GM12878 (cell line): ENCODE data around the gene COL6A6. TPM values are rescaled to one million over a fixed set of nuclear protein-coding genes. Genes with fewer than 3 reads are reported as not detected.

ENCODE experiments used
- ATAC-seq: fragments of 200-7000 bp; cut with Tn5 transposase; 3 replicates; pipeline ENCODE4 v1.9.1; 2020; ENCODE audit warnings: mild to moderate bottlenecking, moderate library complexity
- BruUV-seq: library from RNA; stranded (reverse); fragments of 400-500 nt; replicated peaks from 2 replicates; lab custom pipeline; 2021; lab: Mats Ljungman, UMichigan
- CTCF ChIA-PET: fragments of 300-600 bp; sonication (Branson Sonifier 250); formaldehyde crosslinking; extraction: SDS; loops from one replicate; lab custom pipeline; 2021; ENCODE audit warnings: inconsistent platforms; lab: Yijun Ruan, JAX
- POLR2A ChIA-PET: fragments of 350-600 bp; formaldehyde crosslinking; extraction: SDS; loops from one replicate; lab custom pipeline; 2021; ENCODE audit warnings: inconsistent platforms; lab: Charles Lee
- RAD21 ChIA-PET: fragments of 300-600 bp; sonication (Branson Sonifier 250); formaldehyde crosslinking; loops from one replicate; lab custom pipeline; 2023; ENCODE audit warnings: antibody characterized with exemption; ENCODE audit not compliant: unreplicated experiment; lab: Charles Lee
- SMC1A ChIA-PET: fragments of 300-600 bp; sonication (Branson Sonifier 250); formaldehyde crosslinking; loops from one replicate; lab custom pipeline; 2023; ENCODE audit not compliant: unreplicated experiment, uncharacterized antibody; lab: Charles Lee
- DNase-seq: peaks from one replicate; pipeline ENCODE4 v3.0.0-alpha.2; 2011; ENCODE audit warnings: low read depth, low spot score
- FAIRE-seq: peaks from 3 replicates; lab custom pipeline; 2011; peaks lifted over from hg19 to GRCh38; lab: Jason Lieb, UNC
- H2AFZ ChIP-seq: 2 replicates; pipeline ENCODE4 v1.6.0; 2011; ENCODE audit warnings: low read depth, low read length, control low read depth; ENCODE audit not compliant: control insufficient read depth
- H3K27ac ChIP-seq: 2 replicates; pipeline ENCODE4 v1.5.1; 2011; ENCODE audit warnings: control low read depth; ENCODE audit not compliant: control insufficient read depth, insufficient read depth
- H3K27me3 ChIP-seq, 2 experiments: replicated peaks in 1 of 2; 2 replicates each; pipeline versions ENCODE4 v1.6.0 to v1.6.1; 2011; ENCODE audit warnings: low read length in 1 of 2; ENCODE audit not compliant: control insufficient read depth in 2 of 2, insufficient read depth in 2 of 2
- H3K36me3 ChIP-seq, 2 experiments: 2 replicates each; pipeline ENCODE4 v1.5.1; 2011; ENCODE audit warnings: low read length in 1 of 2; ENCODE audit not compliant: control insufficient read depth in 2 of 2, insufficient read depth in 2 of 2
- H3K4me1 ChIP-seq: 2 replicates; pipeline ENCODE4 v1.6.1; 2011; ENCODE audit warnings: mild to moderate bottlenecking, low read length, moderate library complexity, mixed read lengths; ENCODE audit not compliant: control insufficient read depth, insufficient read depth
- H3K4me2 ChIP-seq: 2 replicates; pipeline ENCODE4 v1.6.0; 2011; ENCODE audit warnings: control low read depth; ENCODE audit not compliant: control insufficient read depth, insufficient read depth
- H3K4me3 ChIP-seq: fragments of 200-600 bp; sonication (generic); 2 replicates; pipeline ENCODE4 v1.5.1; 2016
- H3K79me2 ChIP-seq: 2 replicates; pipeline ENCODE4 v1.6.0; 2011; ENCODE audit warnings: low read length; ENCODE audit not compliant: control insufficient read depth, insufficient read depth
- H3K9ac ChIP-seq: 2 replicates; pipeline ENCODE4 v1.8.0; 2011; ENCODE audit warnings: low read length, control low read depth, mixed read lengths; ENCODE audit not compliant: control insufficient read depth, insufficient read depth
- H3K9me3 ChIP-seq: replicated peaks from 3 replicates; pipeline ENCODE4 v1.5.1; 2011; ENCODE audit warnings: mild to moderate bottlenecking, low read length; ENCODE audit not compliant: control insufficient read depth, insufficient read depth
- H4K20me1 ChIP-seq: 2 replicates; pipeline ENCODE4 v1.6.0; 2011; ENCODE audit not compliant: control insufficient read depth, insufficient read depth
- ATF2 ChIP-seq: IDR thresholded peaks from 2 replicates; pipeline ENCODE4 v1.6.1; 2012; ENCODE audit warnings: low read length, inconsistent platforms
- ATF7 ChIP-seq: fragments of 450-650 bp; IDR thresholded peaks from 2 replicates; pipeline ENCODE4 v1.6.1; 2016; ENCODE audit warnings: low read depth, mild to moderate bottlenecking
- BACH1 ChIP-seq: fragments of 450-650 bp; IDR thresholded peaks from 2 replicates; pipeline ENCODE4 v1.6.1; 2017; ENCODE audit warnings: mild to moderate bottlenecking, borderline replicate concordance
- BRCA1 ChIP-seq: IDR thresholded peaks from 2 replicates; pipeline ENCODE4 v1.6.1; 2011; ENCODE audit warnings: low read depth, low read length, improper control_type of control experiment
- GATAD2B ChIP-seq: fragments of 450-650 bp; conservative IDR thresholded peaks from 2 replicates; pipeline ENCODE4 v1.6.1; 2017; ENCODE audit warnings: low read depth, mild to moderate bottlenecking, moderate library complexity
- HDAC2 ChIP-seq: fragments of 200-600 bp; sonication (generic); IDR thresholded peaks from 2 replicates; pipeline ENCODE4 v1.6.1; 2017
- IRF5 ChIP-seq: fragments of 450-650 bp; IDR thresholded peaks from 2 replicates; pipeline ENCODE4 v1.6.1; 2017; ENCODE audit warnings: borderline replicate concordance
- JUNB ChIP-seq: IDR thresholded peaks from 2 replicates; pipeline ENCODE4 v1.6.1; 2016; ENCODE audit warnings: antibody characterized with exemption, mild to moderate bottlenecking
- JUND ChIP-seq: IDR thresholded peaks from 2 replicates; pipeline ENCODE4 v1.6.1; 2012; ENCODE audit warnings: low read depth, mild to moderate bottlenecking, low read length, improper control_type of control experiment, moderate library complexity
- NBN ChIP-seq: fragments of 450-650 bp; IDR thresholded peaks from 2 replicates; pipeline ENCODE4 v1.6.1; 2016
- PAX8 ChIP-seq: fragments of 450-650 bp; IDR thresholded peaks from 2 replicates; pipeline ENCODE4 v1.6.1; 2017; ENCODE audit warnings: mild to moderate bottlenecking, moderate library complexity
- RAD21 ChIP-seq: IDR thresholded peaks from 2 replicates; pipeline ENCODE4 v1.6.1; 2011; ENCODE audit warnings: mild to moderate bottlenecking, low read depth, low read length, moderate library complexity; ENCODE audit not compliant: insufficient read depth
- RUNX3 ChIP-seq: IDR thresholded peaks from 2 replicates; pipeline ENCODE4 v1.6.1; 2012; ENCODE audit warnings: low read length, inconsistent platforms
- SIN3A ChIP-seq: IDR thresholded peaks from 2 replicates; pipeline ENCODE4 v1.6.1; 2012; ENCODE audit warnings: low read depth, low read length, improper control_type of control experiment
- SUZ12 ChIP-seq: fragments of 200-600 bp; sonication (generic); IDR thresholded peaks from one replicate; pipeline ENCODE4 v1.6.1; 2018; ENCODE audit warnings: antibody characterized with exemption, mild to moderate bottlenecking; ENCODE audit not compliant: unreplicated experiment
- WRNIP1 ChIP-seq: IDR thresholded peaks from 2 replicates; pipeline ENCODE4 v1.6.1; 2011; ENCODE audit warnings: low read depth, low read length, improper control_type of control experiment, borderline replicate concordance
- ZNF384 ChIP-seq: IDR thresholded peaks from 2 replicates; pipeline ENCODE4 v1.6.1; 2012; ENCODE audit warnings: low read depth, mild to moderate bottlenecking, low read length, improper control_type of control experiment, borderline replicate concordance
- WGBS: methylation state at CpG from one replicate; pipeline ENCODE4 v1.1.6; 2016; ENCODE audit warnings: low lambda C conversion rate; ENCODE audit not compliant: insufficient replicate concordance, insufficient coverage; ENCODE audit errors: missing lambda C conversion rate; 5-methylcytosine and 5-hydroxymethylcytosine counted together
- in situ Hi-C: fragments of 300-500 bp; cut with MboI; formaldehyde crosslinking; loops from 9 replicates; pipeline ENCODE4 v1.14.3; 2018; ENCODE audit warnings: mixed read lengths
- intact Hi-C: fragments of 100-400 bp; cut with micrococcal nuclease; formaldehyde crosslinking; loops from one replicate; pipeline ENCODE4 v1.14.2; 2022; ENCODE audit not compliant: unreplicated experiment
- polyA plus RNA-seq, 11 experiments: library from polyadenylated mRNA; depleted of rRNA in 4 of 11; unstranded in 6 of 11; stranded (reverse) in 5 of 11; fragments of >200 nt; fragmentation: Nextera tagmentation in 4 of 11; fragmentation: Illumina TruSeq in 1 of 11; extraction: Ambion mirVana in 4 of 11; extraction: Trizol in 1 of 11; gene quantifications; 1 replicate in 1 of 11; 2 replicates in 10 of 11; pipeline versions ENCODE4 v1.2.1 to v1.2.3, GENCODE V29; 2011 to 2016; ENCODE audit warnings: inconsistent platforms in 2 of 11, missing spikeins in 2 of 11, low read depth in 1 of 11
- total RNA-seq, 4 experiments: library from RNA; depleted of rRNA in 3 of 4; stranded (reverse); fragments of >200 nt in 3 of 4; fragmentation: Illumina TruSeq in 1 of 4; extraction: Trizol in 1 of 4; gene quantifications; 2 replicates each; pipeline versions ENCODE4 v1.2.1 to v1.2.3, GENCODE V29; 2013 to 2021
- TF ChIP-seq, protein P1 (sequence below): fragments of 450-650 bp; IDR thresholded peaks from 2 replicates; pipeline ENCODE4 v1.6.1; 2016; ENCODE audit warnings: mild to moderate bottlenecking

COL6A6 gene
- total and polyA plus RNA-seq, 10 of the 15 experiments (the other 5 are each of a cell fraction or from before 2014, with no cell fraction given), result 0.01 to 0.02 TPM; not detected in 8

- TF ChIP-seq SUZ12 (no peak), RAD21 (no peak), BACH1 (no peak), PAX8 (no peak), ZNF384 (no peak), BRCA1 (no peak)
- TF ChIP-seq, protein P1, sequence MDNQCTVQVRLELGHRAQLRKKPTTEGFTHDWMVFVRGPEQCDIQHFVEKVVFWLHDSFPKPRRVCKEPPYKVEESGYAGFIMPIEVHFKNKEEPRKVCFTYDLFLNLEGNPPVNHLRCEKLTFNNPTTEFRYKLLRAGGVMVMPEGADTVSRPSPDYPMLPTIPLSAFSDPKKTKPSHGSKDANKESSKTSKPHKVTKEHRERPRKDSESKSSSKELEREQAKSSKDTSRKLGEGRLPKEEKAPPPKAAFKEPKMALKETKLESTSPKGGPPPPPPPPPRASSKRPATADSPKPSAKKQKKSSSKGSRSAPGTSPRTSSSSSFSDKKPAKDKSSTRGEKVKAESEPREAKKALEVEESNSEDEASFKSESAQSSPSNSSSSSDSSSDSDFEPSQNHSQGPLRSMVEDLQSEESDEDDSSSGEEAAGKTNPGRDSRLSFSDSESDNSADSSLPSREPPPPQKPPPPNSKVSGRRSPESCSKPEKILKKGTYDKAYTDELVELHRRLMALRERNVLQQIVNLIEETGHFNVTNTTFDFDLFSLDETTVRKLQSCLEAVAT, result no peak
Measured at GRCh38 chr3:130470126-130470525, 46.9 kb upstream of the COL6A6 start (continued).

DNA sequence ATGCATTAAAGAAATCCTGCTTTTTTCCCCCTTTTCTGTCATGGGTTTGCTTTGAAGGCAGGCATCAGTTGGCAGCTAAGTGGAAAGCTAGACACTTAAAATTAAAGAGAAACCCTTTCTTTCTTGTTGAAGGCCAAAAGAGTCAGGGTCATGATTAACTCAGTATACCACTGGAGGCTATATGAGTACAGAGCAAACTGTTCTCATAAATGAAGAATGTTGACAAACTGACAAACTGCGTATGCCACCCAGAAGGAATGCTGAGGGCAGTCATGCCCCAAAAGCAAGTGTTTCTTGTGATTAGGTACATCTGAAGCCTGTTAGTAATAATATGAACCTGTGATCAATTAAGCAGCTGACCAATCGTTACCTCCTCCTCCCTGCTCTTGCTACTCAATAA, 43.6 kb upstream of the COL6A6 start:
- no peak for ATAC-seq
- intact Hi-C loops (no loop called here), in situ Hi-C loops (no loop called here)
- Histone ChIP-seq H3K9me3 (no peaks in the 10 kb centered on the region), H3K9ac (no peak overlapping the region), H2AFZ (no peak overlapping the region), H3K4me3 (no peak overlapping the region), H3K4me1 (no peaks in the 10 kb centered on the region), H3K79me2 (no peaks in the 10 kb centered on the region), H3K27me3 (no peaks in the 10 kb centered on the region), H3K27ac (no peak overlapping the region), H4K20me1 (no peaks in the 10 kb centered on the region), H3K4me2 (no peak overlapping the region), H3K36me3 (no peaks in the 10 kb centered on the region)
- ChIA-PET POLR2A (no interaction called here), CTCF (no interaction called here), SMC1A (no interaction called here), RAD21 (no interaction called here)
- no TSS peak for BruUV-seq
- no peak for DNase-seq
- WGBS, result 47% methylated on average over 2 of the region's 2 CpGs
- FAIRE-seq, result no peak
- TF ChIP-seq IRF5 (no peak), RUNX3 (no peak), WRNIP1 (no peak), ATF2 (no peak), HDAC2 (no peak), SIN3A (no peak), JUNB (no peak), GATAD2B (no peak), ATF7 (no peak), NBN (no peak), JUND (no peak)
